Activated effector memory CD4-positive, alpha-beta T cell treated with Interleukin-2 at 50 U/mL for 16 hours (primary cell): ENCODE measurements around the gene PEX10.
"Not testable (repeated sequence)": the region's sequence is repeated elsewhere in the genome, so short reads cannot be mapped to it uniquely, and the experiment has no call there.

Experiments used
- DNase-seq: peaks from one replicate; pipeline ENCODE4 v3.0.0-alpha.2; 2020

Gene PEX10

GRCh38 chr1:2412395-2412772 lies at the start of gene PEX10:
TSS of gene PEX10 (minus strand) at chr1:2412564. CDS start at chr1:2412502, 62 bp downstream.
- peak; percentile 99 for DNase-seq

DNA sequence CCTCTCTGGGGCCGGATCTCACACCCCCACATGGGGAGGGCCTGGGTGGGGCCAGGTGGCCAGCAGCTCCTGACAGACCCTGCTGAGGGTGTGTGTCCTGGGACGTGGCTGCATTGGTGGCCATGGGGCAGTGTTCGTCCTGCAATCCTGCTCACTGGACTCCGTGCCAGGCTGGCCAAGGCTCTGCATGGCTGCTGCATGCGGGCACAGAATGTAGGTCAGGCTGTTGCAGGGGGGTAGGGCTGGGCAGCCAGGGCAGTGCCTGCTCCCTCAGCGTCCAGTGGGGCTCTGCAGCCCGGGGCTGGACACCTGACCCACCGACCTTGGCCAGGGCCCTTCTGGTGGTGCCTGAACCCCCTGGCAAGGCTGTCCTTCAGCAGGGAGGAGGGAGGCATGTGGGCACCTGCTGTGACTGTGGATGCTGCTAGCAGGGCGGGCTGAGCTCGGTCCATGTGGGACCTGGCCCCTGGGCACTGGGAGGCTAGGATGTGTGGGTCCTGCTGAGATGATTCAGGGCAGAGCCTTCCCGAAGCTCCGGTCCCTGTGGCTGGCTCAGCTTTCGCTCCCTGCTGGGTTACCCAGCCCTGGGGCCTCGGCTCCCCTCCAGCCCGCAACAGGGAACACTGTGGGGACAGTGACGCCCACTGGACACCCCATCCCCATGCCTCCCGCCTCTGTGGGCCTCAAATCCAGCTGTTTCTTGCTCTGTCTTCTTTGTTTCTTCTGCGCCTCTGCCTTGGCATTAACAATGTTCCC lies 48.8 kb upstream of the PEX10 start:
- DNase-seq, result no peak

GRCh38 chr1:2460203-2460602 lies 47.8 kb upstream of the PEX10 start:
- no peak for DNase-seq

GRCh38 chr1:2459757-2460156 lies 47.4 kb upstream of the PEX10 start:
- DNase-seq, result no peak

- DNase-seq, result not testable (repeated sequence)
These were observed 46.9 kb upstream of the PEX10 start for GRCh38 chr1:2459102-2459753.

DNA sequence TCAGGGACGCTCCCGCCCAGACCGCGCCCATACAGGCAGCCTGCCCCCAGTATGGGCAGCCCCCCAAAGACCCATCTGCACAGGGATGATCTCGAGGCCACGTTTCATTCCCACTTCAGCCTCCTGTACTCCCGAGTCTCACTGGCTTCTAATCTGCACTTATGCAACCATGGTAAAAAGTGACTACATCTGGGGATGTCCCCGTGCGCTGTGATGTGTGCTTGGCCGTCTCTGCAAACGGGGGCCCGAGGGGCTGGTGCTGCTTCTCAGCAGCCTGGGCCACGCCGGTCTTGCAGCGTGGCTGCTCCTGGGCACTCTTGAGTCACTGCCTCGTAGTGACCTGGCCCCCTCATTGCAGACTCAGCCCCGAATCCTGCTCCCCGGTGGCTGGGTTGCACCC lies 46.3 kb upstream of the PEX10 start:
- DNase-seq, result no peak

DNA sequence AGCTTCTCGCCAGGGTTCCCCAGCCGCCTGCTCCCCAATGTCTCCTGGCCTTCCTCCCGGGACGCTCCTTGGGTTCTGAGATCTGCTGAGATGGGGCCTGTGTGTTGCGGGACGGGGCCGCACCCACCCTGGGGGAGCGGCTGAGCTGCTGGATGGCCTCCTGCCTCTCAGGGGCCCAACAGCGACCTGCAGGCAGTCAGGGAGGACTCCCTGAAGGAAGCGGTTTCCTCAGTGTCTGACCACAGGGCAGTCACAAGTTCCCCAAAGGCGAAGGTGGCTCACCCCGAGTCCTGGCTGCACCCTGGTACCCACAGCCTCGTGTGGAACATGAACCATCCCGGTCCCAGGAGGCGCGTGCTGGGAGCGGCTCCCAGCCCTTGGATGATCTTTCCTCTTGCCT lies 45.1 kb upstream of the PEX10 start:
- DNase-seq, result no peak

GRCh38 chr1:2455757-2456156 lies 43.4 kb upstream of the PEX10 start:
- DNase-seq, result no peak

DNA sequence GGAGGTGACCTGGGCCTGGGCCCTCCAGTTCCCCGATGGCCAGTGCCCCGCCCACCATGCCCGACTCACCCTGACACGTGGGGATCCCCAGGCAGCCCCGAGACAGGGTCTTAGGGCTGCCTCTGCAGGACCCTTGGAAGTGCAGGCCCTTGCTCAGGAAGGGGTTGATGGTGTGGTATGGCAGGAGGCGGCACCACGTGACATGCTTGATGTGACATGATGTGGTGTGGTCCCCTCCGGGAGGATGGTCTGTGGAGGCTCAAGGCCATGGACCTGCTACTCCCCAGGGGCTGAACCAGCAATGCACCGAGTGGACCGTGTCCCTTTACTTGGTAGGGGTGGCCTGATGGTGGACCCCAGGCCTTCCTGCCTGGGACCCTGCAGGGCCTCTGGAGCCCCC lies 41.9 kb upstream of the PEX10 start:
- DNase-seq, result no peak

- no peak for DNase-seq
These were observed 40.6 kb upstream of the PEX10 start for GRCh38 chr1:2452932-2453315.

- no peak for DNase-seq
These were observed 40.0 kb upstream of the PEX10 start for GRCh38 chr1:2452201-2452931.

DNA sequence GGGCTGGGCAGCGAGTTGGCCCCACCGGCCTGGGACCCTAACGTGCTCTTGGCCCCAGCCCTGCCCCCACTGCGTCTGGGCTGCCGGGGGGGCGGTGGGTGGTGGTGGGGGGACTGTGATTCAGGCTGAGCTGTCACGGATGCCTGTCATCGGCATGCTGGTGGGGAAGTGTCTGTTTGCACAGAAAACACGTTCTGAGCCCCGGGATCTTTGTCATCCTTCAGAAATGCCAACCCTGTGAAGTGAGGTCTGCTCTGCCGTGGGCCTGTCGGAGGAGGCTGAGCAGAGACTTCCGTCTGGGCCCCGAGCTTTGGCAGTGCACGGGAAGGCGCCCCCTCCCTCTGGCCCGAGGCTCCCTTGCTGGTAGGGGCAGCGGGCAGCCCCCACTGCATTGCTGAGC lies 39.4 kb upstream of the PEX10 start:
- no peak for DNase-seq

- no peak for DNase-seq
These were observed 37.5 kb upstream of the PEX10 start for GRCh38 chr1:2449636-2450454.

DNA sequence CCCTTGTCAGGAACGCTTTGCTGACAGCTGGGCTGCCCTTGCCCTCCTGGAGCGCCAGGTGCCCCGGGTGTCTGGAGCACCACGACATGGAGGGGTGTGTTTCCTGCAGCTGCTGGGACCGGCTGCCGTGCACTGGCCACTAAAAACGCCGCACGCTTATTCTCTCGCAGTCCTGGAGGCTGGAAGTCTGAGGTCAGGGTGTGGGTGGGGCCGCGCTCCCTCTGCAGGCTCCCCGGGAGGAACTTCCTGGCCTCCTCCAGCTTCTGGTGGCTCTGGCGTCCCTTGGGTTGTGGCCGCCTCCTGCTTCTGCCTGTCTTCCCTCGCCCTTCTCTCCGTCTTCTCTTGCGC lies 35.7 kb upstream of the PEX10 start:
- no peak for DNase-seq

- DNase-seq, result no peak
These were observed 35.1 kb upstream of the PEX10 start for GRCh38 chr1:2447276-2448097.

DNA sequence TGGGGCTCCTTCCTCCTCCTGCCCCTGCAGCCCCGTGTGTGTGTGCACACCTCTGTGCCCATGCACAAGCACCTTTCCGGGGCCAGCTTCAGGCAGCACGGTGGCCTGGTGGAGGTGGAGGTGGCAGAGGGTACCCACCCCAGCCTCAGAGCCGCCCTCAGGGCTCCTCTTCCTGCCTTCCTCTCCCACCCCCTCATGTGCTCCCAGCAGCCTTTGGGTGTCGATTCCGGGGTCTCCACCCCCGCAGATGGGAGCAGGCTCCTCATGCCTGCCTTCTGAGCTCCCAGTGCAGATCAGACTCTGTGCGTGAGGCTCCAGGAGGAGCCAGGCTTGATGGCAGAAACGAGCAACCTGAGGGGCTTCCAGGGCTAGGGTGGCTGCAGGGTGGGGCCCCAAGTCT lies 34.5 kb upstream of the PEX10 start:
- DNase-seq, result no peak

DNA sequence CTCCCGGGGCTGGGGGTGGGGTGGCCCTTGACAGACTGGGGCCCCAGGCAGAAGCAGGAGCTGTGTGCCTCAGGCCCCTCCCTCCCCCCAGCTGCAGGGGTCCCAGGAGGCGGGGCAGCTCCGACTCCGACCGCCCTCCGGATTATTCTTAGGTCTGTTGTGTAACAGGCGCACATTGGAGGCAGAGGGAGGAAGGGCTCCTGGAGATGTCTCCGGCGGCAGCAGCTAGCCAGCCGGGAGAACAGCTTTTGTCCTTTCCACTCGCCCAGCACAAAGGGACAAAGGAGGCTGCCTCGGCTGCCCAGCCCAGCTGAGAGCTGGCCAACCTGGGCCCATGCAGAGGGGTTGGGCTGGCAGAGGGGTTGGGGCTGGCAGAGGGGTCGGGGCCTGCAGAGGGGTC lies 34.0 kb upstream of the PEX10 start:
- DNase-seq, result no peak

DNA sequence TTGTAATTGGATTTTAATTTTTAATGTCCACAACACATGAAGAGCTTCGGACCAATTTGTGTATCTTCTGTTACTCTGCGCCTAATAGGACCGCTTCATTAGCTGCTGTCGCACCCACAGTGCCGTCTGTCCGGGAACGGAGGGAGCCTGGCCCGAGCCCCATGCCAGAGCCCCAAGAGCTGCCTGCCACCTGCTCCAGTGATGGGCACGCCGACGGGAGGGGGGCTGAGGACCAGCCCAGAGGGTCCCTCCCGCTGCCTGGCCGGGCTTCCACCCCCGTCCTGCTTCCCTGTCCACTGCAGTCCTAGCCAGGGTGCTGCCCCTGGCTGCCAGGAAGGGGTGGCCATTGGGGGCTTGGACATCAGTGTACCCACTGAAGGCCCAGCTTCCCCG lies 33.5 kb upstream of the PEX10 start:
- no peak for DNase-seq

DNA sequence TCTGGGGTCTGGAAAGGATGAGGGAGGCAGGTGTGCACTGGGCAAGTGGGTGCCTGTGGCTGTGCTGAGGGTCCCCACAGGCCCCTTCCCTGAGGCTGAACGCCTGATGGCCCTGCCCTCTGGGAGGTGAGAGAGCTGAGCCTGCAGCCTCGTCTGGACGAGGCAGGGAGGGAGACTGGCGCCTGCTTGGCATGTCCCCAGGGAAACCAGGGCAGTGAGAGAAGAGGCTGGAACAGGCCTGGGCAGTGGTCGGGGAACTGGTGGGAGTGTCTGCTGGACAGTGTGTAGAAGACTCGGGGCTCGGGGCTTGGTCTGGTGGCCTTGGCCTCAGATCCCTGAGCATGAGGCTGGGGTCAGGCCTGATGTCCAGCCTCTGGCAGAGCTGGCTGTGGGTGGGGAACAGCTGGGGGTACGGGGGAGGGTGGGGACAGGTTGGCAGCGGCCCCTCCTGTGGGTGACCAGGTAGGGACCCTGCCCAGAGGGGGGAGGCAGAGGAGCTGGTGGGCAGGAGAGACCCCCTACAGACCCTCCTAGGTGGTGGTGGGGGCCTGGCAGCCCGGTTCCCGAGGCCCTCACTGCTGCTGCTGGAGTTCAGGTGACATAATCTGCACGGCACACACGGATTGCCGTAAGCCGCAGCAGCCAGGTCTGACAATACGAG lies 32.9 kb upstream of the PEX10 start:
- no peak for DNase-seq

- DNase-seq, result no peak
These were observed 31.8 kb upstream of the PEX10 start for GRCh38 chr1:2444138-2444591.

GRCh38 chr1:2443277-2444137 lies 31.1 kb upstream of the PEX10 start:
- no peak for DNase-seq
